H1 (cell line): ENCODE data around the gene INHBC.

Experiments
- CHD2 ChIP-seq: IDR thresholded peaks from 2 replicates; pipeline ENCODE4 v1.6.1; 2012; ENCODE audit warnings: low read length, improper control_type of control experiment
- CTCF ChIP-seq, 3 experiments: IDR thresholded peaks; 1 replicate in 2 of 3; 2 replicates in 1 of 3; pipeline versions ENCODE4 v1.5.1 to v1.6.1; 2011; ENCODE audit warnings: low read length in 3 of 3, mild to moderate bottlenecking in 3 of 3, inconsistent platforms in 2 of 3, low read depth in 1 of 3, moderate library complexity in 1 of 3; ENCODE audit not compliant: insufficient read depth in 1 of 3; ENCODE audit errors: control extremely low read depth in 1 of 3
- E2F6 ChIP-seq: IDR thresholded peaks from 2 replicates; pipeline ENCODE4 v1.6.1; 2012; ENCODE audit warnings: inconsistent platforms
- EZH2 ChIP-seq: fragments of 200-600 bp; sonication (generic); IDR thresholded peaks from 2 replicates; pipeline ENCODE4 v1.7.1; 2012; ENCODE audit warnings: low read depth, mild to moderate bottlenecking, moderate library complexity, low read length, inconsistent platforms; ENCODE audit not compliant: severe bottlenecking
- POLR2A ChIP-seq, 2 experiments: IDR thresholded peaks; 1 replicate in 1 of 2; 2 replicates in 1 of 2; pipeline ENCODE4 v1.6.1; 2011; ENCODE audit warnings: low read depth in 2 of 2, low read length in 2 of 2, mild to moderate bottlenecking in 2 of 2; ENCODE audit errors: control extremely low read depth in 1 of 2
- POLR2AphosphoS5 ChIP-seq: IDR thresholded peaks from 2 replicates; pipeline ENCODE4 v1.6.1; 2011; ENCODE audit warnings: low read depth, low read length
- SP1 ChIP-seq: IDR thresholded peaks from 2 replicates; pipeline ENCODE4 v1.6.1; 2011; ENCODE audit warnings: low read depth, low read length

- TF ChIP-seq E2F6: no peak
- no peak for TF ChIP-seq CTCF (IDR thresholded peaks at IDR 0.05; ENCODE audit: control extremely low read depth in 1 of 3, insufficient read depth in 1 of 3, low read depth in 1 of 3, low read length in 3 of 3)
- no peak for TF ChIP-seq EZH2
- TF ChIP-seq POLR2A (IDR thresholded peaks at IDR 0.05; ENCODE audit: control extremely low read depth in 1 of 2, low read depth in 2 of 2, low read length in 2 of 2): no peak
- TF ChIP-seq CHD2: no peak
- TF ChIP-seq SP1: no peak
- no peak for TF ChIP-seq POLR2AphosphoS5
Measured at GRCh38 chr12:57446292-57446960, 11.8 kb downstream of the INHBC start.
